GM10847 (cell line): ENCODE data around the gene NFKBIE.

Experiments
- POLR2A ChIP-seq: IDR thresholded peaks from 2 replicates; pipeline ENCODE4 v1.6.1; 2011; ENCODE audit not compliant: insufficient read length; ENCODE audit errors: extremely low read depth

Gene NFKBIE

DNA sequence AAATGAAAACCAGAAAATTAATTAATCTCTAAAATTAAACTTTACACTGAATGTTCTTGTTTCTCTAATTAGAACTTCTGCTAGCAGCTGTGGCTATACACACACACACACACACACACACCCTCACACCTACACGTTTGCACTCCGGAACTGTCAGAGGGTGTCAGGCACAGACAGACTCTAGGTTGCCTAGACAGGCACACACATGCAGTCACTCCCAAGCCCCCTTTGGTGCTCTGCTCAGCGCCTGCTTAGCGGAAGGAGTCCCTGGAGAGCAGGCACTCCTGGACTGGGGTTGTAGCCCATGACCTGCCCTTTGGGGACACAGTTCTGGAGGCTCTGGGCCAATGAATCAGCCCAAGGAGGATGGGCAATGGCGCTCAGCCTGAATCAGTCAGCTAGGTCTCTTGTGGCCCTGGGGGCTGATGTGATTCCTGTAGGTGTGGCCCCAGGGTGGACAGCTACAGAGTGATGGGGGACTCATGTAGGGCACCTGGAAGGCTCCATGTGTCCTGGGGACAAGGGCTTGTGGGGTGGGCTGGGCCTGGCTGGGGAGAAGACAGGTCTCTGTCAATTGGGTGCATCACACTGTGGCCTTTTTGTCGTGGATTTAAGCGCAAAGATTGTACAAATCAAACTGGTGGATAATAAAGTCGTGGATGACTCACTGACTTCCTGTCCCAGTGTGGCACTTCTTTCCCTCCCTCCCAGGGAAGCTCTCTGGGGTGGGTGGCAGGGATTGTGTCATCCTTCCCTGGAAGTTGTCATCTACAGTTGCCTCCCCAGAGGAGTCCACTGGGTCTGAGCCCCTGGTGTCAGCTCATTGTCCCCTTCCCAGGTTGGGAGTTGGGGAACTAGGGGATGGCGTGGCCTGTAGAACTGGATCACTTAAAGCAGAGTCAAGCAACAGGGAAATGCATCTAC lies 13.7 kb upstream of the NFKBIE start:
- TF ChIP-seq POLR2A: no peak

- no peak for TF ChIP-seq POLR2A
Measured at GRCh38 chr6:44278315-44278714, 13.0 kb upstream of the NFKBIE start.

- no peak for TF ChIP-seq POLR2A
Measured at GRCh38 chr6:44277763-44278162, 12.4 kb upstream of the NFKBIE start.

DNA sequence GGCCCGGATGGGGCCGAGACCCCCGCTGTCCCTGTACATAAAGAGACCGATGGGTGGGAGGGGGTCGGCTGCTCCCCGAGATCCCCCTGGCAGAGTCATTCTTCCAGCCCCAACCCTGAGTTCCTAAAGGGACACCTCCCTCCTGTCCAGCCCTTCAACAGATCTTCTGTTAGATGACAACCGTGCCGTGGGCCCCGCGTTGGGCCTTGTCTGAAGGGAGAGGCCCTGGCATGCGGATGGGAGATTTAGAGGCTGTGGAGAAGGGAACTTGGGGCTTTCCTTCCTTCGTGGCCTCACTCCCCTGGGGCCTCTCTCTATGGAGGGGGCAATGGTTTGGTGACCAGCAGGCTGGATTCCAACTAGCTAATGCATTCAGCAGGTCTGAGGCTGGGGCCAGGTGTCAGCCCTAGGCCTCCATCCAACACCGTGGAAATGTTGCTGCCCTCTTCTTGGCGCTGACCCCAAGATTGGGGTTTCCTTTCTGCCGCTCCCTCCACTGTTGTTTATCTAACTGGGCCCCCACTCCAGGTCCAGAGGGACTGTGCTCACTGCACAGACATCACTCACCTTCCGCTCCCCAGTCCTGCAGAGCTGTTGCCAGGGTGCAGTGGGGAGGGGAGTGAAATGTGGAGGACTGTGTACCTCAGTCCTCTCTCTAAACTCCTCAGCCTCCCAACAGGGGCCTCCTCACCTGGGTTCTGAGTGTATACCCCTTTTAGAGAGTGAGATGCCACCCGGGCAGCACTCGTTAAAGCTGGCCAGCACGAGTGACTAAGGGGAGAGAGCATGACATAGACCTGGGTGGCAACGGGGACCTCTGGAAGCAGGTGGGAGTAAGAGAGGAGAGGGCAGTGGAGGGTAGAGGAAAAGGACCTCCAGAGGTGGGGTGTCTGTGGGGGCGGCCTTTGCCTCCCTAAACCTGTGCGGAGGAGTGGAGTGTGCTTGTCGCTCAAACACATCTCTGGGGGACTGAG lies 11.6 kb upstream of the NFKBIE start:
- no peak for TF ChIP-seq POLR2A

DNA sequence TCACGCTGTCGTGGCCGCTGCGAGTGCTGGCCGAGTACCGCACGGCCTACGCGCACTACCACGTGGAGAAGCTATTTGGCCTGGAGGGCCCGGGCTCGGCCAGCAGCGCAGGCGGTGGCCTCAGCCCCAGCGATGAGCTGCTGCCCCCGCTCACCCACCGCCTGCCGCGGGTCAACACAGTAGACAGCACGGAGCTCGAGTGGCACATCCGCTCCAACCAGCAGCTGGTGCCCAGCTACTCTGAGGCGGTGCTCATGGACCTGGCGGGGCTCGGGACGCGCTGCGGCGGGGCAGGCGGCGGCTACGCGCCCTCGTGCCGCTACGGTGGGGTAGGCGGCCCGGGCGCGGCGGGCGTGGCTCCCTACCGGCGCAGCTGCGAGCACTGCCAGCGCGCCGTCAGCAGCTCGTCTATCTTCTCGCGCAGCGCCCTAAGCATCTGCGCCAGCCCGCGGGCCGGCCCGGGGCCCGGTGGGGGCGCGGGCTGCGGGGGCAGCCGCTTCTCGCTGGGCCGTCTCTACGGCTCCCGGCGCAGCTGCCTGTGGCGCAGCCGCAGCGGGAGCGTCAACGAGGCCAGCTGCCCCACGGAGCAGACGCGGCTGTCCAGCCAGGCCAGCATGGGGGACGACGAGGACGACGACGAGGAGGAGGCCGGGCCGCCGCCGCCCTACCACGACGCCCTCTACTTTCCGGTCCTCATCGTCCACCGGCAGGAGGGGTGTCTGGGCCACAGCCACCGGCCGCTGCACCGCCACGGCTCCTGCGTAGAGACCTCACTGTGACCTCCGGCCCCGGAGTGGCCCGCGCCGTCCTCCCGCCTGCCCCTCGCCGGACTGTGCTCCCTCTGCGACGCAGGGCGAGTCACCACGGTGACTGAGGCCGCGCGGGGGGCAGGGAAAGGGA lies 10.6 kb upstream of the NFKBIE start:
- no peak for TF ChIP-seq POLR2A

DNA sequence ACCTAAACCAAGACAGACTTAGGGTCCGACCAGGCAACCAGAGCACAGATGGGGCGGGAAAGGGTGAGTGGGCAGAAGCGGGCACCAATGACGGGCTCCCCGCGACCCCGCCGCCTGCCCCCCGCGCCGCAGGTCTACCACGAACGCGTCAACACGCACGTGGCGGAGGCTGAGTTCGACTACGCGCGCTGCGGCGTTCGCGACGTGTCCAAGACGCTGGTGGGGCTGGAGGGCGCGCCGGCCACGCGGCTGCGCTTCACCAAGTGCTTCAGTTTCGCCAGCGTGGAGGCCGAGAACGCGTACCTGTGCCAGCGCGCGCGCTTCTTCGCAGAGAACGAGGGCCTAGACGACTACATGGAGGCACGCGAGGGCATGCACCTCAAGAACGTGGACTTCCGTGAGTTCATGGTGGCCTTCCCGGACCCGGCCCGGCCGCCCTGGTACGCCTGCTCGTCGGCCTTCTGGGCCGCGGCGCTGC lies 10.0 kb upstream of the NFKBIE start:
- no peak for TF ChIP-seq POLR2A

- TF ChIP-seq POLR2A: no peak
Measured at GRCh38 chr6:44273617-44274016, 8.3 kb upstream of the NFKBIE start.

- no peak for TF ChIP-seq POLR2A
Measured at GRCh38 chr6:44272999-44273566, 7.7 kb upstream of the NFKBIE start.

- TF ChIP-seq POLR2A: no peak
Measured at GRCh38 chr6:44272529-44272928, 7.2 kb upstream of the NFKBIE start.

DNA sequence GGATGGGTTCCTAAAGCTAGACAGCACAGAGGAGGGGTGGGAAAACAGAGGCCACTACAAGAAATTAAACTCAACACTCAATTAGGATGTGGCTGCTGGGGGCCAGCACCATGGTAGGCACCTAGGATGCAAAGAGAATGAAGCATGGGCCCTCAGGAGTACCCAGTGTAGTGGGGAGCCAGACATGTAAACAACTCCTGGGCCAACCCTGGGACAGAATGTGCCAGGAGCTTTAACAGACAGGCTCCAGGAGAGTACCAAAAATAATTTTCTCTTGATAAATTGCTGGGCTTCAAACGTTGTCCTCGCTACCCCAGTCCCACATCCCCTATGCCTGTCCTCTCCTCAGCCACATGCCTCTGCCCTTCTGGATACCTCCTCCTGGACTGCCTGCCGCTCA lies 6.6 kb upstream of the NFKBIE start:
- TF ChIP-seq POLR2A: no peak

DNA sequence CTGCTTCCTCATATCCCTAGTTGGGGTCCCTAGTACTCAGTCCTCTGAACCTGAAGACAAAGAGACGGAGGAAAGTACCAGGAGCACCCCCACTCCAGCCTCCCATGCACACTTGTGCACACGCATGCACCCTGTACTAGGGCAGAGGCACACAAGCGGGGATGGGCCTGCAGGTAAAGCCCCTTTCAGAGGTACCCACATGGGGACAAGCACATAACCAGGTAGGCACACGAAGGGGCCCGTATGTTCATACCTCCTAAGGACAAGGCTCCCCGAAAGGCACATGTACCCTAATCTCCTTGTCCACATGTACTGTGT lies 6.0 kb upstream of the NFKBIE start:
- no peak for TF ChIP-seq POLR2A

GRCh38 chr6:44270526-44271405 lies 5.4 kb upstream of the NFKBIE start:
- no peak for TF ChIP-seq POLR2A

- TF ChIP-seq POLR2A: no peak
Measured at GRCh38 chr6:44269921-44270525, 4.7 kb upstream of the NFKBIE start, which contains the start of gene TMEM151B. TMEM151B (plus strand) TSS chr6:44270450; CDS start chr6:44270743, 293 bp downstream.
